HG03521 (cell line): ENCODE data around the gene C1orf159.
"Not testable (repeated sequence)": the region's sequence is repeated elsewhere in the genome, so short reads cannot be mapped to it uniquely, and the experiment has no call there.

Experiments
- ATAC-seq: cut with Tn5 transposase; IDR thresholded peaks from one replicate; pipeline ENCODE4 v1.9.1; 2021; ENCODE audit warnings: mild to moderate bottlenecking, moderate library complexity; ENCODE audit not compliant: unreplicated experiment

Gene C1orf159

GRCh38 chr1:1115786-1116700 is at the start of gene C1orf159:
TSS of gene C1orf159 (minus strand) at chr1:1116089. CDS start at chr1:1091543, 24,546 bp downstream.
- ATAC-seq = peak; percentile 90

- no peak for ATAC-seq
These were observed 49.6 kb upstream of the C1orf159 start for GRCh38 chr1:1165485-1165884.

- no peak for ATAC-seq
These were observed 49.0 kb upstream of the C1orf159 start for GRCh38 chr1:1164701-1165451.

GRCh38 chr1:1164361-1164700 is 48.4 kb upstream of the C1orf159 start:
- ATAC-seq = no peak

- ATAC-seq = no peak
These were observed 47.7 kb upstream of the C1orf159 start for GRCh38 chr1:1163538-1164070.

- no peak for ATAC-seq
These were observed 47.0 kb upstream of the C1orf159 start for GRCh38 chr1:1162597-1163537.

- no peak for ATAC-seq
These were observed 45.8 kb upstream of the C1orf159 start for GRCh38 chr1:1161683-1162079.

GRCh38 chr1:1161078-1161682 is 45.3 kb upstream of the C1orf159 start:
- no peak for ATAC-seq

GRCh38 chr1:1160281-1160930 is 44.5 kb upstream of the C1orf159 start:
- no peak for ATAC-seq

- ATAC-seq = no peak
These were observed 42.2 kb upstream of the C1orf159 start for GRCh38 chr1:1157914-1158710.

GRCh38 chr1:1157426-1157913 is 41.6 kb upstream of the C1orf159 start:
- ATAC-seq = no peak

- no peak for ATAC-seq
These were observed 41.1 kb upstream of the C1orf159 start for GRCh38 chr1:1157033-1157365.

- no peak for ATAC-seq
These were observed 40.5 kb upstream of the C1orf159 start for GRCh38 chr1:1156140-1157032.

GRCh38 chr1:1155258-1155657 is 39.4 kb upstream of the C1orf159 start:
- no peak for ATAC-seq

- no peak for ATAC-seq
These were observed 38.0 kb upstream of the C1orf159 start for GRCh38 chr1:1153874-1154273.

- ATAC-seq = not testable (repeated sequence)
These were observed 37.3 kb upstream of the C1orf159 start for GRCh38 chr1:1153215-1153614.

GRCh38 chr1:1152431-1152830 is 36.5 kb upstream of the C1orf159 start:
- not testable (repeated sequence) for ATAC-seq

- no peak for ATAC-seq
These were observed 35.4 kb upstream of the C1orf159 start for GRCh38 chr1:1151306-1151705.
